ENCODE data around the gene HYAL2.
"Not testable (repeated sequence)": the region's sequence is repeated elsewhere in the genome, so short reads cannot be mapped to it uniquely, and the experiment has no call there.

The HYAL2 gene

DNA sequence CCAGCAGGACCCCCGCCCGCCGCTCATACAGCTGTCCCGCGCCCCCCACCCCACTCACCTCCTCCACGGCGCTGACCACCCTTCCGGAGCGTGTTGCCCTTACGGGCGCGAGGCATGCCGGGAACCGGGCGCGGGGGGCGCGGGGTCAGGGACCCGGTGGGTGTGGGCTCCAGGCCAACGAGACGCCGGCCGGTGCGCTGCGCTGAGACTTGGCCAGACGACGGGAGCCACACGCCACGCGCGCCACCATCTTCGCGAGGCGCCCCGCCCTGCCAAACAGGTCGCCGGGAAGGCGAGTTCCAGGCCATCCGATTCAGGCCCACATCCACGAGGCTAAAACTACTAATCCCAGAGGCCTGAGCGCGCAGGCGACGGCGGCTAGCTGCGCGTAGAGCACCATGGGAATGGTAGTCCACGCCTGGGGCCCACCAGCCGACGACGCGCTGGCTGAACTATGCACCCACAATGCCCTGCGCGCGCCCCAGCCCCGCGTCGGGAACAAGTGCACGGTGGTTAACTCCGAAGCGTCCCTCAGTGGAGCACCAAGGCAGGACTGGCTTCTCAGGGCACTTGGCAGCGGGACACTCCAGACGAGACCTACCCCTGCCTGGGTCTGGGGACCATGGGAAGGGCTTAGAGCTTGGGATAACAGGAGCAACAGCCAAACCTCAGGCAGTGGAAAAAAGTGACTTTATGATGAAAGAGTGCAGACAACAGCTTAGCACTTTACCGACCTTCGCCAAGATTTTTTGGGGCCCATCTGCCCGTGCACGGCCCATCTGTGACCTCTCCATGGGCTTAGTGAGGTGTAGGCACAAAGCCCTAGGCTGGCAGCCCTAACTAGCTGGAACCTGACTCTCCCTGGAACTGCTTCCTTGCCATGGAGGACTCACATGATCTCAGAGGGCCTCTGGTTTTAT lies 30.1 kb downstream of the HYAL2 start, which contains the start of gene IFRD2:
IFRD2 (minus strand) TSS at position 271 of the 920 bp plus-strand sequence; CDS start at position 116, 155 bp downstream.
- peak; percentile 93 for DNase-seq (ENCODE audit: low read depth)

- DNase-seq (ENCODE audit: low read depth), result no peak
Observed at GRCh38 chr3:50290161-50290641, 32.3 kb downstream of the HYAL2 start.

GRCh38 chr3:50289130-50289529 lies 33.4 kb downstream of the HYAL2 start:
- DNase-seq (ENCODE audit: low read depth), result no peak

GRCh38 chr3:50288387-50289007 lies 34.0 kb downstream of the HYAL2 start:
- no peak for DNase-seq (ENCODE audit: low read depth)

DNA sequence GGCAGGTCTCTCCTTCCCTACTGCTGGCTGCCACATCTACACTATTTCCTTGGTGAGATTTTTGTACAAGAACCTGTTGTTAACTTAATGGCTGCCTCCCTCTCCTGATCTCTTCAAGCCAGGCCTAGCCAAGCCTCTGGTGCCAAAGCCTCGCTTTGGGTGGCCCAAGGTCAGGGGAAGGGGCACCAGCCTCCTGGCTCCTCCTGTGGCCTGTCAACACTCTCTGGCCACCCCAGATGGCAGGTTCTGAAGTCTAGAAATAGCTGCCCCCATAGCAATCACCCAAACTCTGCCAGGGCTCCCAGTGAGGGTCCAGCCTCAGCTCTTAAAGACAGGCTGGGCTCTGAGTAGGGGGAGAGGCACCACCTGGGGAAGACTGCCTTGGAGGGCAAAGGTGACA lies 35.3 kb downstream of the HYAL2 start:
- no peak for DNase-seq (ENCODE audit: low read depth)

- DNase-seq (ENCODE audit: low read depth), result no peak
Observed at GRCh38 chr3:50286322-50287227, 36.0 kb downstream of the HYAL2 start.

DNA sequence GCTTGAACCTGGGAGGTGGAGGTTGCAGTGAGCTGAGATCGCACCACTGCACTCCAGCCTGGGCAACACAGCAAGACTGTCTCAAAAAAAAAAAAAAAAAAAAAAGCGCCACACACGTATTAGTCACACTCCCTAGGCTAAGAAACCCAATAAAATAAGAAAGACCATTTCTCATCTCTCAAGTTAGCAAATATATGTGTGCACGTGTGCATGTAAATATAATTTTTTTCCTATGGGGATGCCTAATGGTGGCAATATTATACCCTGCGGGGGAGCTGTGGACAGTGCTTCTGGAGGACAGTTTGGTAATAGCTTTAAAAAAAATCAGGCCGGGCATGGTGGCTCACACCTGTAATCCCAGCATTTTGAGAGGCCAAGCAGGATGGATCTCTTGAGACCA lies 38.4 kb downstream of the HYAL2 start:
- DNase-seq (ENCODE audit: low read depth), result not testable (repeated sequence)

- no peak for DNase-seq (ENCODE audit: low read depth)
Observed at GRCh38 chr3:50279255-50280016, 43.1 kb downstream of the HYAL2 start.

DNA sequence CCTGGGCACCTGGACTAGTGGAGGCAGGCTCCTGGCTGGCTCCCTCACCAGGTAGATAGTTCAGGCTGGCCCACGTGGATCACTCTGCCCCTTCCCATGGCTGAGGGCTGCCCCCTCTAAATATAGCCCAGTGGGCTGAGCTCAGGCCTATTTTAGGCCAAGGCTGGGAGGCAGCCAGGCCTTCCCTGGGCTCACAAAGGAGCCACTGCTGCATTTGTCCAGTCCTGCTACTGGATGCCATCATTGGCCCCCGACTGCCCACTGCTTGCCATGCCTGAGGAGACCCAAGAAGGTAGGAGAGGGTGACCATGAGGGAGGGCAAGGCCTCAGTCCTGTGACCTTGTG lies 43.7 kb downstream of the HYAL2 start, which contains the start of gene LSMEM2:
LSMEM2 (plus strand) TSS at position 208 of the 345 bp plus-strand sequence; CDS start at position 235, 27 bp downstream.
- DNase-seq (ENCODE audit: low read depth), result no peak

GRCh38 chr3:50278123-50278879 lies 44.2 kb downstream of the HYAL2 start:
- DNase-seq (ENCODE audit: low read depth), result no peak

DNA sequence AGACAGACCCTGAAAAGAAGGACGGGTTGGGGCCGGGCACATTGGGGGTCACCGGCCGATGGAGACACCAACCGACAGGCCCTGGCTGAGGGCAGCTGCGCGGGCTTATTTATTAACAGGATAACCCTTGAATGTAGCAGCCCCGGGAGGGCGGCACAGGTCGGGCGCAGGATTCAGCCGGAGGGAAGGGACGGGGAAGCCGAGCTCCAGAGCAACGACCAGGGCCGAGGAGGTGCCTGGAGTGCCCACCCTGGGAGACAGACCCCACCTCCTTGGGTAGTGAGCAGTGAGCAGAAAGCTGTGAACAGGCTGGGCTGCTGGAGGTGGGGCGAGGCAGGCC lies 45.8 kb downstream of the HYAL2 start:
- no peak for DNase-seq (ENCODE audit: low read depth)

GRCh38 chr3:50275996-50276761 lies 46.4 kb downstream of the HYAL2 start:
- DNase-seq (ENCODE audit: low read depth), result no peak

GRCh38 chr3:50275141-50275995 lies 47.2 kb downstream of the HYAL2 start:
- no peak for DNase-seq (ENCODE audit: low read depth)

GRCh38 chr3:50274371-50275104 lies 48.0 kb downstream of the HYAL2 start:
- peak; percentile 58 for DNase-seq (ENCODE audit: low read depth)

DNA sequence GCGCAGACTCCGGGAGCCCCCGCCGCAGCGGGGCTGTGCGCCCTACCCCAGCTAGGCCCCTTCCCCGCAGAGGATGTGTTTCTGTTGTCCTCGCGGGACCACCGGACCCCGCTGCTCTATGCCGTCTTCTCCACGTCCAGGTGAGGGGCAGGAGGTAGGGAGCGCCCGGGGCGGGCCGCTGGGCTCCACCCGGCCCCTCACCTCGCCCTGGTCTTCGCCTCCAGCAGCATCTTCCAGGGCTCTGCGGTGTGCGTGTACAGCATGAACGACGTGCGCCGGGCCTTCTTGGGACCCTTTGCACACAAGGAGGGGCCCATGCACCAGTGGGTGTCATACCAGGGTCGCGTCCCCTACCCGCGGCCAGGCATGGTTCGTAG lies 48.9 kb downstream of the HYAL2 start:
- no peak for DNase-seq (ENCODE audit: low read depth)

- peak; percentile 70 for DNase-seq (ENCODE audit: low read depth)
Observed at GRCh38 chr3:50272911-50273688, 49.4 kb downstream of the HYAL2 start.

GRCh38 chr3:50272538-50272910 lies 50.0 kb downstream of the HYAL2 start:
- DNase-seq (ENCODE audit: low read depth), result not testable (repeated sequence)

Data from T follicular helper cell (primary cell).